Duodenal mucosa (tissue), 2 donors: Measurements from ENCODE around the gene ZNF22.
A peak's percentile ranks its signal among the peaks of the same experiment; 100 is the strongest.

Experiments
- H3K27ac ChIP-seq: one replicate; pipeline ENCODE4 v1.7.0; 2013; ENCODE audit warnings: low read depth, low read length
- H3K27me3 ChIP-seq, 2 donors: one replicate each; pipeline ENCODE4 v1.7.0; 2013; ENCODE audit warnings: low read length in 2 of 2, control low read depth in 1 of 2; ENCODE audit not compliant: insufficient read depth in 2 of 2, control insufficient read depth in 1 of 2
- H3K36me3 ChIP-seq, 2 donors: one replicate each; pipeline ENCODE4 v1.7.0; 2013; ENCODE audit warnings: low read length in 2 of 2, control low read depth in 1 of 2; ENCODE audit not compliant: insufficient read depth in 2 of 2, control insufficient read depth in 1 of 2
- H3K4me1 ChIP-seq, 2 donors: one replicate each; pipeline ENCODE4 v1.7.0; 2013; ENCODE audit warnings: low read length in 2 of 2, control low read depth in 1 of 2; ENCODE audit not compliant: insufficient read depth in 2 of 2, control insufficient read depth in 1 of 2
- H3K4me3 ChIP-seq, 2 donors: one replicate each; pipeline ENCODE4 v1.7.0; 2013; ENCODE audit warnings: low read length in 2 of 2, low read depth in 1 of 2
- H3K9ac ChIP-seq, 2 donors: one replicate each; pipeline ENCODE4 v1.7.0; 2013; ENCODE audit warnings: low read length in 2 of 2, low read depth in 1 of 2
- H3K9me3 ChIP-seq, 2 donors: one replicate each; pipeline ENCODE4 v1.7.0; 2013; ENCODE audit warnings: low read length in 2 of 2, control low read depth in 1 of 2; ENCODE audit not compliant: control insufficient read depth in 1 of 2

ZNF22 gene

GRCh38 chr10:44965104-44965503 lies 35.6 kb upstream of the ZNF22 start:
- H3K9ac ChIP-seq, result no peak overlapping the region
- H3K4me3 ChIP-seq, result no peak overlapping the region
- H3K4me1 ChIP-seq, result peaks cover 76 to 79% of the 10 kb centered on the region in 2 donors
- peaks cover 0 to 5% of the 10 kb centered on the region in 2 donors for H3K36me3 ChIP-seq
- no peak overlapping the region for H3K27ac ChIP-seq
- no peaks in the 10 kb centered on the region for H3K27me3 ChIP-seq
- no peaks in the 10 kb centered on the region for H3K9me3 ChIP-seq

GRCh38 chr10:44965651-44966097 lies 35.0 kb upstream of the ZNF22 start:
- Histone ChIP-seq H3K27ac (no peak overlapping the region), H3K4me1 (peaks cover 74 to 76% of the 10 kb centered on the region in 2 donors), H3K9ac (no peak overlapping the region)

GRCh38 chr10:44966129-44966815 lies 34.5 kb upstream of the ZNF22 start:
- peaks cover 68 to 70% of the 10 kb centered on the region in 2 donors for H3K4me1 ChIP-seq

More at GRCh38 chr10:44965651-44966097, 35.0 kb upstream of the ZNF22 start:
- H3K4me3 ChIP-seq, result peak overlapping the region in 1 of 2 donors; percentile 19
- H3K27me3 ChIP-seq, result no peaks in the 10 kb centered on the region
- peaks cover 0 to 7% of the 10 kb centered on the region in 2 donors for H3K36me3 ChIP-seq
- H3K9me3 ChIP-seq, result no peaks in the 10 kb centered on the region

GRCh38 chr10:44966816-44967509 lies 33.8 kb upstream of the ZNF22 start:
- H3K36me3 ChIP-seq, result peaks cover 0 to 20% of the 10 kb centered on the region in 2 donors
- no peak overlapping the region for H3K9ac ChIP-seq
- no peak overlapping the region for H3K27ac ChIP-seq
- H3K9me3 ChIP-seq, result no peaks in the 10 kb centered on the region
- no peak overlapping the region for H3K4me3 ChIP-seq
- H3K4me1 ChIP-seq, result peaks cover 61 to 63% of the 10 kb centered on the region in 2 donors
- no peaks in the 10 kb centered on the region for H3K27me3 ChIP-seq

More at GRCh38 chr10:44966129-44966815, 34.5 kb upstream of the ZNF22 start:
- Histone ChIP-seq H3K9me3 (no peaks in the 10 kb centered on the region), H3K27me3 (no peaks in the 10 kb centered on the region), H3K36me3 (peaks cover 0 to 13% of the 10 kb centered on the region in 2 donors), H3K4me3 (peak overlapping the region; percentile 7 to 19), H3K27ac (peak overlapping the region; percentile 1), H3K9ac (no peak overlapping the region)

GRCh38 chr10:44967616-44968015 lies 33.1 kb upstream of the ZNF22 start:
- no peak overlapping the region for H3K9ac ChIP-seq
- peaks cover 0 to 22% of the 10 kb centered on the region in 2 donors for H3K36me3 ChIP-seq
- peaks cover 55 to 57% of the 10 kb centered on the region in 2 donors for H3K4me1 ChIP-seq
- H3K27me3 ChIP-seq, result no peaks in the 10 kb centered on the region
- no peaks in the 10 kb centered on the region for H3K9me3 ChIP-seq
- no peak overlapping the region for H3K4me3 ChIP-seq
- H3K27ac ChIP-seq, result no peak overlapping the region

GRCh38 chr10:44968091-44968490 lies 32.6 kb upstream of the ZNF22 start:
- Histone ChIP-seq H3K27me3 (no peaks in the 10 kb centered on the region), H3K4me1 (peaks cover 54 to 55% of the 10 kb centered on the region in 2 donors), H3K27ac (no peak overlapping the region), H3K36me3 (peaks cover 0 to 22% of the 10 kb centered on the region in 2 donors), H3K4me3 (no peak overlapping the region), H3K9me3 (no peaks in the 10 kb centered on the region), H3K9ac (no peak overlapping the region)

- Histone ChIP-seq H3K4me3 (no peak overlapping the region), H3K4me1 (peaks cover 54 to 55% of the 10 kb centered on the region in 2 donors), H3K27ac (no peak overlapping the region), H3K27me3 (no peaks in the 10 kb centered on the region), H3K9ac (no peak overlapping the region), H3K9me3 (no peaks in the 10 kb centered on the region), H3K36me3 (peaks cover 0 to 22% of the 10 kb centered on the region in 2 donors)
These were observed 32.0 kb upstream of the ZNF22 start for GRCh38 chr10:44968500-44969400.

- Histone ChIP-seq H3K27ac (no peak overlapping the region), H3K36me3 (peaks cover 0 to 22% of the 10 kb centered on the region in 2 donors), H3K4me3 (no peak overlapping the region), H3K27me3 (no peaks in the 10 kb centered on the region), H3K9me3 (no peaks in the 10 kb centered on the region), H3K9ac (no peak overlapping the region), H3K4me1 (peaks cover 52 to 53% of the 10 kb centered on the region in 2 donors)
These were observed 30.9 kb upstream of the ZNF22 start for GRCh38 chr10:44969854-44970253.

- peaks cover 0 to 22% of the 10 kb centered on the region in 2 donors for H3K36me3 ChIP-seq
- peaks cover 51% of the 10 kb centered on the region in 2 donors for H3K4me1 ChIP-seq
- H3K27ac ChIP-seq, result no peak overlapping the region
- no peak overlapping the region for H3K9ac ChIP-seq
- no peak overlapping the region for H3K4me3 ChIP-seq
- no peaks in the 10 kb centered on the region for H3K27me3 ChIP-seq
- H3K9me3 ChIP-seq, result no peaks in the 10 kb centered on the region
These were observed 29.8 kb upstream of the ZNF22 start for GRCh38 chr10:44970812-44971395.
